Stimulated activated CD8-positive, alpha-beta memory T cell treated with anti-CD3 and anti-CD28 coated beads, Interleukin-4, amount 100 ng/mL, for 1 hour (primary cell): Measurements from ENCODE around the gene GUK1.
"Not testable (repeated sequence)": the region's sequence is repeated elsewhere in the genome, so short reads cannot be mapped to it uniquely, and the experiment has no call there.

Source experiments
- DNase-seq, 2 donors: peaks; one replicate each; pipeline ENCODE4 v3.0.0-alpha.2; 2020; ENCODE audit warnings: low read depth in 2 of 2, low spot score in 1 of 2

The GUK1 gene

GRCh38 chr1:228104526-228105269 lies 35.4 kb upstream of the GUK1 start:
- DNase-seq, result no peak

- DNase-seq, result no peak
Measured at GRCh38 chr1:228105270-228105995, 34.6 kb upstream of the GUK1 start.

GRCh38 chr1:228105996-228106799 lies 33.9 kb upstream of the GUK1 start:
- no peak for DNase-seq

- DNase-seq, result no peak
Measured at GRCh38 chr1:228106800-228107054, 33.4 kb upstream of the GUK1 start.

GRCh38 chr1:228107636-228108035 lies 32.4 kb upstream of the GUK1 start:
- DNase-seq, result no peak

- no peak for DNase-seq
Measured at GRCh38 chr1:228108055-228108690, 31.9 kb upstream of the GUK1 start.

GRCh38 chr1:228108742-228109072 lies 31.4 kb upstream of the GUK1 start:
- no peak for DNase-seq

GRCh38 chr1:228109073-228109961 lies 30.8 kb upstream of the GUK1 start, which contains the start of gene MRPL55:
MRPL55 (minus strand) TSS chr1:228109299; CDS start chr1:228108260, 1,039 bp downstream.
- peak; percentile 98 to 100 for DNase-seq

- DNase-seq, result no peak
Measured at GRCh38 chr1:228109962-228110488, 30.1 kb upstream of the GUK1 start.

- DNase-seq, result no peak
Measured at GRCh38 chr1:228110556-228110955, 29.5 kb upstream of the GUK1 start.

GRCh38 chr1:228111315-228111714 lies 28.8 kb upstream of the GUK1 start:
- DNase-seq, result not testable (repeated sequence)

- no peak for DNase-seq
Measured at GRCh38 chr1:228112167-228112566, 27.9 kb upstream of the GUK1 start.

- DNase-seq, result no peak
Measured at GRCh38 chr1:228112617-228113016, 27.5 kb upstream of the GUK1 start.

GRCh38 chr1:228114827-228115226 lies 25.3 kb upstream of the GUK1 start:
- no peak for DNase-seq

GRCh38 chr1:228117335-228117734 lies 22.7 kb upstream of the GUK1 start:
- no peak for DNase-seq

GRCh38 chr1:228118040-228118439 lies 22.0 kb upstream of the GUK1 start:
- no peak for DNase-seq

GRCh38 chr1:228120351-228120750 lies 19.7 kb upstream of the GUK1 start:
- DNase-seq, result no peak

- no peak for DNase-seq
Measured at GRCh38 chr1:228120857-228121489, 19.1 kb upstream of the GUK1 start.

GRCh38 chr1:228122921-228123441 lies 17.1 kb upstream of the GUK1 start:
- no peak for DNase-seq

- DNase-seq, result no peak
Measured at GRCh38 chr1:228123505-228123904, 16.6 kb upstream of the GUK1 start.
